Left ventricle myocardium inferior (tissue), 1 donor: Measurements from ENCODE around the gene CANT1. TPM values are rescaled to one million over a fixed set of nuclear protein-coding genes. Genes with fewer than 3 reads are reported as not detected.
"Not testable (repeated sequence)": the region's sequence is repeated elsewhere in the genome, so short reads cannot be mapped to it uniquely, and the experiment has no call there.

Source experiments
- DNase-seq: peaks from one replicate; pipeline ENCODE4 v3.0.0-alpha.2; 2020
- H3K27ac ChIP-seq: fragments of 200-600 bp; replicated peaks from 2 replicates; pipeline ENCODE4 v1.8.0; 2021
- H3K27me3 ChIP-seq: fragments of 200-600 bp; 2 replicates; pipeline ENCODE4 v1.8.0; 2021; ENCODE audit warnings: low read depth
- H3K36me3 ChIP-seq: fragments of 200-600 bp; 2 replicates; pipeline ENCODE4 v1.8.0; 2021
- H3K4me1 ChIP-seq: fragments of 200-600 bp; 2 replicates; pipeline ENCODE4 v1.8.0; 2021
- H3K4me3 ChIP-seq: fragments of 200-600 bp; 2 replicates; pipeline ENCODE4 v1.8.0; 2021; ENCODE audit warnings: mild to moderate bottlenecking, moderate library complexity
- H3K9me3 ChIP-seq: fragments of 200-600 bp; replicated peaks from 2 replicates; pipeline ENCODE4 v1.8.0; 2021
- intact Hi-C: fragments of 100-400 bp; cut with micrococcal nuclease; formaldehyde crosslinking; loops from one replicate; pipeline ENCODE4 v1.11.0; 2022
- total RNA-seq: library from RNA; stranded (reverse); fragmentation: NEBNext Ultra II Directional; extraction: Animal tissue kit (Norgen Biotek cat#: 25700); gene quantifications from one replicate; pipeline ENCODE4 v1.2.1, GENCODE V29; 2021
- TF ChIP-seq, protein P1 (sequence below): fragments of 200-600 bp; IDR thresholded peaks from 2 replicates; pipeline ENCODE4 v1.8.0; 2021; ENCODE audit warnings: antibody characterized with exemption, mild to moderate bottlenecking, borderline replicate concordance
- donor health status: DM: no; HTN: yes; CAD: no; lungs with severe emphysema.

The CANT1 gene
- total RNA-seq, 1 donor from 2014 or later = 24.2 TPM

GRCh38 chr17:78966123-78966813 lies 43.3 kb downstream of the CANT1 start:
- TF ChIP-seq, protein P1, sequence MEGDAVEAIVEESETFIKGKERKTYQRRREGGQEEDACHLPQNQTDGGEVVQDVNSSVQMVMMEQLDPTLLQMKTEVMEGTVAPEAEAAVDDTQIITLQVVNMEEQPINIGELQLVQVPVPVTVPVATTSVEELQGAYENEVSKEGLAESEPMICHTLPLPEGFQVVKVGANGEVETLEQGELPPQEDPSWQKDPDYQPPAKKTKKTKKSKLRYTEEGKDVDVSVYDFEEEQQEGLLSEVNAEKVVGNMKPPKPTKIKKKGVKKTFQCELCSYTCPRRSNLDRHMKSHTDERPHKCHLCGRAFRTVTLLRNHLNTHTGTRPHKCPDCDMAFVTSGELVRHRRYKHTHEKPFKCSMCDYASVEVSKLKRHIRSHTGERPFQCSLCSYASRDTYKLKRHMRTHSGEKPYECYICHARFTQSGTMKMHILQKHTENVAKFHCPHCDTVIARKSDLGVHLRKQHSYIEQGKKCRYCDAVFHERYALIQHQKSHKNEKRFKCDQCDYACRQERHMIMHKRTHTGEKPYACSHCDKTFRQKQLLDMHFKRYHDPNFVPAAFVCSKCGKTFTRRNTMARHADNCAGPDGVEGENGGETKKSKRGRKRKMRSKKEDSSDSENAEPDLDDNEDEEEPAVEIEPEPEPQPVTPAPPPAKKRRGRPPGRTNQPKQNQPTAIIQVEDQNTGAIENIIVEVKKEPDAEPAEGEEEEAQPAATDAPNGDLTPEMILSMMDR = no peak
- intact Hi-C loops = no loop called here
- DNase-seq = no peak
- peaks cover 18% of the 10 kb centered on the region for H3K36me3 ChIP-seq
- no peaks in the 10 kb centered on the region for H3K27me3 ChIP-seq
- no peak overlapping the region for H3K4me3 ChIP-seq
- H3K27ac ChIP-seq = no peak overlapping the region
- peaks cover 17% of the 10 kb centered on the region for H3K4me1 ChIP-seq
- no peaks in the 10 kb centered on the region for H3K9me3 ChIP-seq

GRCh38 chr17:78965491-78965924 lies 44.1 kb downstream of the CANT1 start:
- H3K4me3 ChIP-seq = no peak overlapping the region
- H3K27ac ChIP-seq = no peak overlapping the region
- H3K27me3 ChIP-seq = no peaks in the 10 kb centered on the region
- H3K36me3 ChIP-seq = peaks cover 18% of the 10 kb centered on the region
- intact Hi-C loops = no loop called here
- TF ChIP-seq, protein P1 = no peak
- no peak for DNase-seq
- peaks cover 16% of the 10 kb centered on the region for H3K4me1 ChIP-seq
- H3K9me3 ChIP-seq = no peaks in the 10 kb centered on the region

DNA sequence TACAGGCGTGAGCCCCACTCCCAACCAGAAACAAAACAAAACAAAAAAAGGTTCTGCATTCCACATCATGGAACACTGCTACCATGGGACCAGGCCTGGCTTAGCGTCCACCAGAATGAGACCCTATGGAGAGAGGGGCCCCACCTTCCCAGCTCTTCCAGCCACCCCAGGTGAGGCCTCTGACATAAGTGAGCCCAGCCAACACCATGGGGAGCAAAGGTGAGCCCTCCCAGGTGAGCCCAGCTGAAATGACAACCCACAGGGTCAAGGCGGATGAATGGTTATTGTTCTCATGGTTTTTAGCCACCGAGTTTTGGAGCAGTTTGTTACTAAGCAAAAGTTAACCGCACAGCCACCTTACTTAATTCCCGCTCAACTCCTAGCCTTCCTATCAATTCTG lies 46.2 kb downstream of the CANT1 start:
- Histone ChIP-seq H3K27me3 (no peaks in the 10 kb centered on the region), H3K36me3 (peaks cover 3% of the 10 kb centered on the region), H3K4me3 (no peak overlapping the region), H3K9me3 (no peaks in the 10 kb centered on the region), H3K4me1 (peaks cover 11% of the 10 kb centered on the region), H3K27ac (no peak overlapping the region)
- TF ChIP-seq, protein P1 = no peak
- intact Hi-C loops = no loop called here
- no peak for DNase-seq

DNA sequence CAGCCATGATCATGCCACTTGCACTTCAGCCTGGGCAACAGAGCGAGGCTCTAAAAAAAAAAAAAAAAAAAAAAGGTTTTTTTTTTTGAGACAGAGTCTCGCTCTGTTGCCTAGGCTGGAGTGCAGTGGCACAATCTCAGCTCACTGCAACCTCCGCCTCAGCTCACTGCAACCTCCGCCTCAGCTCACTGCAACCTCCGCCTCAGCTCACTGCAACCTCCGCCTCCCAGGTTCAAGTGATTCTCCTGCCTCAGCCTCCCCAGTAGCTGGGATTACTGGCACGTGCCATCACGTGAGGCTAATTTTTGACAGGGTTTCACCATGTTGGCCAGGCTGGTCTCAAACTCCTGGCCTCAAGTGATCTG lies 46.6 kb downstream of the CANT1 start:
- intact Hi-C loops, H3K27ac ChIP-seq, DNase-seq, H3K4me3 ChIP-seq, H3K36me3 ChIP-seq, H3K9me3 ChIP-seq, H3K27me3 ChIP-seq: not testable (repeated sequence)
- peaks cover 11% of the 10 kb centered on the region for H3K4me1 ChIP-seq

GRCh38 chr17:78962345-78962983 lies 47.1 kb downstream of the CANT1 start:
- Histone ChIP-seq H3K27me3 (no peaks in the 10 kb centered on the region), H3K36me3 (no peaks in the 10 kb centered on the region), H3K4me3 (no peak overlapping the region), H3K27ac (no peak overlapping the region), H3K4me1 (peaks cover 11% of the 10 kb centered on the region), H3K9me3 (no peaks in the 10 kb centered on the region)
- TF ChIP-seq, protein P1 = no peak
- no peak for DNase-seq
- intact Hi-C loops = no loop called here

DNA sequence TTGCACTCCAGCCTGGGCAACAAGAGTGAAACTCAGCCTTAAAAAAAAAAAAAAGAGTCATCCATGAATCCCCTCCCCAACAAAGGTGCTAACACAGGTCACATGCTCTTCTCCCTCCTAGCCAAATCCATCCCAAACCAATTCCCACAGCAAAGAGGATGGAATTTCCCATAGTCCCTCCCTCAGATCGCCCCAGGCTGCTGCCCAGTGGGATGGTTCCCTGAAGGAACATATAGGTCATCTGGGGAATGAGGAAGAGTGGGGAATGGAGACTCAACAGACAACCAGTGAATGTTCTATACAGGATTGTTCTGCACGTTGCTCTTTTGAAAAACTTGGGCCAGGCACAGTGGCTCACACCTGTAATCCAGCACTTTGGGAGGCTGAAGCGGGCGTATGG lies 48.0 kb downstream of the CANT1 start:
- intact Hi-C loops = no loop called here
- no peak for DNase-seq
- Histone ChIP-seq H3K4me3 (no peak overlapping the region), H3K4me1 (peaks cover 11% of the 10 kb centered on the region), H3K27ac (peak overlapping the region; percentile 70), H3K27me3 (no peaks in the 10 kb centered on the region), H3K9me3 (no peaks in the 10 kb centered on the region), H3K36me3 (no peaks in the 10 kb centered on the region)
- TF ChIP-seq, protein P1 = no peak
